Mammary epithelial cell (primary cell): ENCODE measurements around the gene ADAM33.

Source experiments
- EZH2 ChIP-seq: IDR thresholded peaks from 2 replicates; pipeline ENCODE4 v1.6.1; 2012; ENCODE audit warnings: low read length, inconsistent platforms, borderline replicate concordance
- TF ChIP-seq, protein P1 (sequence below), 2 donors: IDR thresholded peaks in 1 of 2; conservative IDR thresholded peaks in 1 of 2; 2 replicates each; pipeline ENCODE4 v1.5.1; 2011 to 2012; ENCODE audit warnings: inconsistent platforms in 2 of 2, low read length in 2 of 2, mild to moderate bottlenecking in 2 of 2, control low read depth in 1 of 2, low read depth in 1 of 2; ENCODE audit not compliant: insufficient read depth in 1 of 2; ENCODE audit errors: extremely low read depth in 1 of 2

DNA sequence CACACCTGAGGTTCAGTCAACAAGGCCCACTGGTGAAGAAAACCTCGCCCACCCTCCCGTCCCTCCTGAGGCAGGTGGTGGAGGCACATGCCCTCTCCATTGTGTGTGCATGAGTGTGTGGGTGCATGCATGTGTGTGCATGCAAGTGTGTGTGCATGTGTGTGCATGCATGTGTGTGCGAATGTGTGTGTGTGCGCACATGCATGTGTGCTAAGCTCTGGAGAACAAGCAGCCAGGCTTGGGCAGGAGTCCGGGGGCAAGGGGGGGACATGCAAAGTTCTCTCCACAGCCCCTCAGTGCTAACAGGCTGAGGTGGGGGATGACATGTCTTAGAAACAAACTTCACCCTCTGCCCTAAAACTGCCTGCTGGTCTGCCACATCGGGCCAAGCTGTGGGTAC is 47.6 kb upstream of the ADAM33 start:
- TF ChIP-seq, protein P1, sequence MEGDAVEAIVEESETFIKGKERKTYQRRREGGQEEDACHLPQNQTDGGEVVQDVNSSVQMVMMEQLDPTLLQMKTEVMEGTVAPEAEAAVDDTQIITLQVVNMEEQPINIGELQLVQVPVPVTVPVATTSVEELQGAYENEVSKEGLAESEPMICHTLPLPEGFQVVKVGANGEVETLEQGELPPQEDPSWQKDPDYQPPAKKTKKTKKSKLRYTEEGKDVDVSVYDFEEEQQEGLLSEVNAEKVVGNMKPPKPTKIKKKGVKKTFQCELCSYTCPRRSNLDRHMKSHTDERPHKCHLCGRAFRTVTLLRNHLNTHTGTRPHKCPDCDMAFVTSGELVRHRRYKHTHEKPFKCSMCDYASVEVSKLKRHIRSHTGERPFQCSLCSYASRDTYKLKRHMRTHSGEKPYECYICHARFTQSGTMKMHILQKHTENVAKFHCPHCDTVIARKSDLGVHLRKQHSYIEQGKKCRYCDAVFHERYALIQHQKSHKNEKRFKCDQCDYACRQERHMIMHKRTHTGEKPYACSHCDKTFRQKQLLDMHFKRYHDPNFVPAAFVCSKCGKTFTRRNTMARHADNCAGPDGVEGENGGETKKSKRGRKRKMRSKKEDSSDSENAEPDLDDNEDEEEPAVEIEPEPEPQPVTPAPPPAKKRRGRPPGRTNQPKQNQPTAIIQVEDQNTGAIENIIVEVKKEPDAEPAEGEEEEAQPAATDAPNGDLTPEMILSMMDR (conservative IDR thresholded peaks at IDR 0.05 in 1 of 2, IDR thresholded peaks at IDR 0.05 in 1 of 2; ENCODE audit: extremely low read depth in 1 of 2, insufficient read depth in 1 of 2, low read depth in 1 of 2, low read length in 2 of 2), result no peak
- no peak for TF ChIP-seq EZH2
